ENCODE results near the gene GPR141. TPM values are rescaled to one million over a fixed set of nuclear protein-coding genes. Genes with fewer than 3 reads are reported as not detected.

Gene GPR141
- polyA plus RNA-seq, 2 of the 4 experiments (the other 2 are of a cell fraction), result 0.12 to 0.49 TPM

DNA sequence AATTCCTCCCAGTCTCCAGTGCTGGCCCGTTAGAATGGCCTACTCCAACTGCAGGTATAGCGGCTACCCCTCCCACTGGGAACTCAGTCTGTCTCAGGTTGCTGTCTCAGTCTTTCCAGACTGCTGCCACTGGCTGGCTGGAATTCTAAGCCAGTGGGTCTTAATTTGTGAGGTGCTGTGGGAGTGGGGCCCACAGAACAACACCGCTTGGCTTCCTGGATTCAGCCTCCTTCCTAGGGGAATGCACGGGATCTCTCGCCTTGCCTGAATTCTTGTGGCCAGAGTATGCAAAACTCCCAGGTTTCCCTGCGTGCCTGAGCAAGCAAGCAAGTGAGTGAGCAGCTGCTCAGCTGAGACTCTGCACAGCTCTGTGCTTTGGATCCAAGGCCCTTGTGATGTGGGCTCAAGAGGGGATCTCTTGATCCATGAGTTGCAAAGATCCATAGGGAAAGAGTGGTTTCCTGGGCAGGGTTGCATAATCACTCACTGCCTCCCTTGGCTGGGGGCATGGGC, 41.5 kb upstream of the GPR141 start:
- FAIRE-seq (no peak), ATAC-seq (no peak), DNase-seq (ENCODE audit: low read depth in 1 of 2, low spot score in 1 of 2) (no peak)
- Histone ChIP-seq H3K4me2 (no peak overlapping the region), H3K4me3 (no peak overlapping the region), H3K27ac (0 out of 6 replicates have a peak overlapping the region, but pooled peaks of 1 of the 2 experiments have one; percentile 14), H3K9me3 (no peaks in the 10 kb centered on the region), H3K4me1 (peaks cover 13% of the 10 kb centered on the region)
- CTCF ChIA-PET, result no interaction called here
- POLR2A ChIA-PET, result no interaction called here
- TF ChIP-seq HEYL (CRISPR knock-in tag; IDR thresholded peaks at IDR 0.05) (no peak), TP53 (CRISPR knock-in tag; IDR thresholded peaks at IDR 0.05) (no peak), PHF8 (IDR thresholded peaks at IDR 0.05; ENCODE audit: borderline replicate concordance, low read depth) (no peak), KDM5A (IDR thresholded peaks at IDR 0.05) (no peak), KDM1A (IDR thresholded peaks at IDR 0.05; ENCODE audit: low read depth) (no peak), FOSL2 (IDR thresholded peaks at IDR 0.05) (no peak), FOSL2 (CRISPR knock-in tag; IDR thresholded peaks at IDR 0.05) (no peak), RARB (CRISPR knock-in tag; IDR thresholded peaks at IDR 0.05) (no peak), FOXS1 (CRISPR knock-in tag; IDR thresholded peaks at IDR 0.05) (no peak)
- TF ChIP-seq, protein P1, sequence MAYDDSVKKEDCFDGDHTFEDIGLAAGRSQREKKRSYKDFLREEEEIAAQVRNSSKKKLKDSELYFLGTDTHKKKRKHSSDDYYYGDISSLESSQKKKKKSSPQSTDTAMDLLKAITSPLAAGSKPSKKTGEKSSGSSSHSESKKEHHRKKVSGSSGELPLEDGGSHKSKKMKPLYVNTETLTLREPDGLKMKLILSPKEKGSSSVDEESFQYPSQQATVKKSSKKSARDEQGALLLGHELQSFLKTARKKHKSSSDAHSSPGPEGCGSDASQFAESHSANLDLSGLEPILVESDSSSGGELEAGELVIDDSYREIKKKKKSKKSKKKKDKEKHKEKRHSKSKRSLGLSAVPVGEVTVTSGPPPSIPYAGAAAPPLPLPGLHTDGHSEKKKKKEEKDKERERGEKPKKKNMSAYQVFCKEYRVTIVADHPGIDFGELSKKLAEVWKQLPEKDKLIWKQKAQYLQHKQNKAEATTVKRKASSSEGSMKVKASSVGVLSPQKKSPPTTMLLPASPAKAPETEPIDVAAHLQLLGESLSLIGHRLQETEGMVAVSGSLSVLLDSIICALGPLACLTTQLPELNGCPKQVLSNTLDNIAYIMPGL (CRISPR knock-in tag; IDR thresholded peaks at IDR 0.05; ENCODE audit: borderline replicate concordance), result no peak
- TF ChIP-seq, protein P2, sequence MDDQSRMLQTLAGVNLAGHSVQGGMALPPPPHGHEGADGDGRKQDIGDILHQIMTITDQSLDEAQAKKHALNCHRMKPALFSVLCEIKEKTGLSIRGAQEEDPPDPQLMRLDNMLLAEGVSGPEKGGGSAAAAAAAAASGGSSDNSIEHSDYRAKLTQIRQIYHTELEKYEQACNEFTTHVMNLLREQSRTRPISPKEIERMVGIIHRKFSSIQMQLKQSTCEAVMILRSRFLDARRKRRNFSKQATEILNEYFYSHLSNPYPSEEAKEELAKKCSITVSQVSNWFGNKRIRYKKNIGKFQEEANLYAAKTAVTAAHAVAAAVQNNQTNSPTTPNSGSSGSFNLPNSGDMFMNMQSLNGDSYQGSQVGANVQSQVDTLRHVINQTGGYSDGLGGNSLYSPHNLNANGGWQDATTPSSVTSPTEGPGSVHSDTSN (IDR thresholded peaks at IDR 0.05), result no peak
- WGBS (ENCODE audit: missing lambda C conversion rate), result 72% methylated on average over 4 of the region's 6 CpGs

DNA sequence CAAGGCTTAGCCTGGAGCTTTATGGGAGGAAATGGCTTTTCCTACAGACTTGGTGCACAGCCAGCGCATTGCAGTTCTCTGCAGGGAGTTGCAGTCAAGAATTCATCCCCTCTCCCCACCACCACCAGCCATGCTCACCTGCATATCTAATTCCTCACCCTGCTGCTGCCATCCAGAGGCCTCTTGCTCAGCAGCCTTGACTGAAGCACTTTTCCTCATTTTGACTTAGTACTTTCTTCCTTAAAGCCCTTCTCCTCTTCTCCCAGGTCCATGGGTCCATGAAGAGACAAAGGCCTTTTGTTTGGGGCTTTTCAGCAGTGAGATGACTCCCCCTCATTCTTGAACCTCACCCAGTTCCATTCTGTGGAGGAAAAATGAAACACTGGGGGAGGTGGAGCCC, 39.7 kb upstream of the GPR141 start:
- Histone ChIP-seq H3K9me3 (no peaks in the 10 kb centered on the region), H3K4me3 (no peak overlapping the region), H3K4me2 (peak overlapping the region; percentile 27; the same call in 2 of the 3 replicates), H3K27ac (peak overlapping the region; percentile 33 to 55; a peak in 4 of 6 replicates), H3K4me1 (peaks cover 15% of the 10 kb centered on the region)
- ChIA-PET POLR2A (no interaction called here), CTCF (no interaction called here)
- 88% methylated on average over 1 of the region's 1 CpG for WGBS (ENCODE audit: missing lambda C conversion rate)
- FAIRE-seq (no peak), ATAC-seq (peak; percentile 39 to 51; a peak in 2 of 6 replicates), DNase-seq (ENCODE audit: low read depth in 1 of 2, low spot score in 1 of 2) (peak in 1 of 2 experiments; percentile 13)
- TF ChIP-seq, protein P3, sequence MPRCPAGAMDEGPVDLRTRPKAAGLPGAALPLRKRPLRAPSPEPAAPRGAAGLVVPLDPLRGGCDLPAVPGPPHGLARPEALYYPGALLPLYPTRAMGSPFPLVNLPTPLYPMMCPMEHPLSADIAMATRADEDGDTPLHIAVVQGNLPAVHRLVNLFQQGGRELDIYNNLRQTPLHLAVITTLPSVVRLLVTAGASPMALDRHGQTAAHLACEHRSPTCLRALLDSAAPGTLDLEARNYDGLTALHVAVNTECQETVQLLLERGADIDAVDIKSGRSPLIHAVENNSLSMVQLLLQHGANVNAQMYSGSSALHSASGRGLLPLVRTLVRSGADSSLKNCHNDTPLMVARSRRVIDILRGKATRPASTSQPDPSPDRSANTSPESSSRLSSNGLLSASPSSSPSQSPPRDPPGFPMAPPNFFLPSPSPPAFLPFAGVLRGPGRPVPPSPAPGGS (IDR thresholded peaks at IDR 0.05), result no peak
- TF ChIP-seq KDM1A (IDR thresholded peaks at IDR 0.05; ENCODE audit: low read depth) (no peak), ZSCAN20 (CRISPR knock-in tag; IDR thresholded peaks at IDR 0.05) (no peak), RAD21 (conservative IDR thresholded peaks at IDR 0.05 in 1 of 2, IDR thresholded peaks at IDR 0.05 in 1 of 2) (peak in 1 of 2 experiments; percentile 23; a peak in 1 of 5 replicates), KDM5A (IDR thresholded peaks at IDR 0.05) (no peak), EP300 (IDR thresholded peaks at IDR 0.05) (no peak), PHF8 (IDR thresholded peaks at IDR 0.05; ENCODE audit: borderline replicate concordance, low read depth) (no peak)

DNA sequence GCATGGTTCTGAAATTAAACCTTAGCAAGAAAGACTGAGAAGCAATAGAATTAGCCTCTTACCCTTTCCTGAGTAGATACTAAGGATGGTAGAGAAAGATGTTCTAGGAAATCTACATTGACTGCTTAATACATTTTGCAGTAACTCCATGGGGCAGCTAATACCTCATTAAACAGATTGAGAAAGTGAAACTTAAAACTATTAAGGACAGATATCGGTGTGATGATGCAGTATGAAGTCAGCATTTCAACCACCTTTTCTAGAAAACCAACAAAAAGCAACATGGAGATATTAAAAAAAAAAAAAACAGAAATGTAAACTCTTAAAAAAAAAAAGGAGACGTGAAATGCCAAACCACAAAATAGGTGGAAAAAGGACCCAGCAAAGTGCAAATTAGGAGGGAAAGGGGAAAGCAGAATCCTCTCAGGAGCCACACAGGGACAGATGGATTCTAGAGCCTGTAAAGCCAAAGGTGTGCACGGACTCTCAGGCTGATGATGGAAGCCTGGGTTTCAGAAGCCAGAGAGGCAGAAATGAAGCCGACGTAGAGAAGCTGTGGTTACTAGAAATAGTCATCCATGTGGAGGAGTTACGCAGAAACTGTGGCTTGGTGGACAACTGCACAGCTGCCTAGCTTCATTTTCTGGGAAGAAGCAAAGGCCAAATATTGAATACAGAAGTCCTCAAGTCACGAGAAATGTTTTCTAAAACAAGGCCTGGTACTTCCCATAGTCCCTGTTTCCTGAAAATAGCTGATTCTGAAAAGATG, 38.1 kb upstream of the GPR141 start:
- Histone ChIP-seq H3K9me3 (no peaks in the 10 kb centered on the region), H3K4me2 (peak overlapping the region; percentile 61), H3K4me3 (no peak overlapping the region), H3K27ac (peak overlapping the region; percentile 33 to 67; a peak in 4 of 6 replicates), H3K4me1 (peaks cover 25% of the 10 kb centered on the region)
- TF ChIP-seq RFX5 (IDR thresholded peaks at IDR 0.05) (no peak), CBX2 (IDR thresholded peaks at IDR 0.05; ENCODE audit: borderline replicate concordance, low read depth) (no peak), POLR2A (IDR thresholded peaks at IDR 0.05; ENCODE audit: low read length) (no peak), NR3C1 (IDR thresholded peaks at IDR 0.05) (no peak), TP53 (CRISPR knock-in tag; IDR thresholded peaks at IDR 0.05) (no peak)
- POLR2A ChIA-PET, result no interaction called here
- DNase-seq (ENCODE audit: low read depth in 1 of 2, low spot score in 1 of 2) (no peak), FAIRE-seq (no peak), ATAC-seq (no peak)
- 58% methylated on average over 7 of the region's 7 CpGs for WGBS (ENCODE audit: missing lambda C conversion rate)
- CTCF ChIA-PET, result no interaction called here
